Aorta (tissue), 5 donors: ENCODE measurements around the gene ALS2CL. TPM values are rescaled to one million over a fixed set of nuclear protein-coding genes. Genes with fewer than 3 reads are reported as not detected.

Source experiments
- ATAC-seq: fragments of 200-7000 bp; cut with Tn5 transposase; one replicate; pipeline ENCODE4 v1.9.1; 2022; ENCODE audit warnings: moderate library complexity; ENCODE audit not compliant: low FRiP score
- DNase-seq, 2 donors: peaks; one replicate each; pipeline ENCODE4 v3.0.0-alpha.2; 2020
- H3K27ac ChIP-seq, 2 donors: one replicate each; pipeline ENCODE4 v1.5.1; 2013; ENCODE audit warnings: low read length in 2 of 2, mild to moderate bottlenecking in 2 of 2, moderate library complexity in 2 of 2, control low read depth in 1 of 2, inconsistent platforms in 1 of 2, low read depth in 1 of 2
- H3K27me3 ChIP-seq, 2 donors: one replicate each; pipeline ENCODE4 v1.6.1; 2013; ENCODE audit warnings: control low read depth in 1 of 2, low read length in 1 of 2, mild to moderate bottlenecking in 1 of 2, moderate library complexity in 1 of 2; ENCODE audit not compliant: insufficient read depth in 2 of 2, control insufficient read depth in 1 of 2
- H3K36me3 ChIP-seq, 2 donors: one replicate each; pipeline ENCODE4 v1.6.1; 2013; ENCODE audit warnings: control low read depth in 1 of 2, low read length in 1 of 2, mild to moderate bottlenecking in 1 of 2; ENCODE audit not compliant: insufficient read depth in 2 of 2, control insufficient read depth in 1 of 2
- H3K4me1 ChIP-seq, 2 donors: one replicate each; pipeline ENCODE4 v1.6.1; 2013; ENCODE audit warnings: low read length in 2 of 2, control low read depth in 1 of 2, mild to moderate bottlenecking in 1 of 2, moderate library complexity in 1 of 2; ENCODE audit not compliant: insufficient read depth in 2 of 2, control insufficient read depth in 1 of 2
- H3K4me3 ChIP-seq, 2 donors: one replicate each; pipeline ENCODE4 v1.5.1; 2013; ENCODE audit warnings: low read length in 2 of 2, control low read depth in 1 of 2, mild to moderate bottlenecking in 1 of 2
- H3K9me3 ChIP-seq: one replicate; pipeline ENCODE4 v1.6.1; 2013; ENCODE audit warnings: mild to moderate bottlenecking, low read length; ENCODE audit not compliant: control insufficient read depth
- WGBS, 2 donors: extraction: QIAGEN DNeasy Blood & Tissue Kit; methylation state at CpG; one replicate each; pipeline ENCODE4 v1.1.7; 2013; 5-methylcytosine and 5-hydroxymethylcytosine counted together
- intact Hi-C, 2 donors: fragments of 100-400 bp; cut with DNase I; formaldehyde crosslinking; loops; one replicate each; pipeline versions ENCODE4 v1.14.2 to v1.15.0; 2022
- polyA plus RNA-seq, 2 donors: library from polyadenylated mRNA; stranded (reverse); fragments of 200-250 nt; gene quantifications; one replicate each; pipeline ENCODE4 v1.2.3, GENCODE V29; 2013
- total RNA-seq, 2 donors: library from RNA; stranded (reverse); fragmentation: NEBNext Ultra II Directional; extraction: Animal tissue kit (Norgen Biotek cat#: 25700); gene quantifications; one replicate each; pipeline ENCODE4 v1.2.1, GENCODE V29; 2021
- donor health status: healthy with polysubstance abuse.
- donor health status: Bipolar disorder and iron deficiency.
- donor health status: DM: no; HTN: no; CAD: no.
- donor health status: DM: no; HTN: no; CAD: no.
- donor health status: DM: yes; HTN: yes; CAD: no.

ALS2CL gene
- total and polyA plus RNA-seq, 4 donors, result 3.8 to 40.7 (median 24.9) TPM

DNA sequence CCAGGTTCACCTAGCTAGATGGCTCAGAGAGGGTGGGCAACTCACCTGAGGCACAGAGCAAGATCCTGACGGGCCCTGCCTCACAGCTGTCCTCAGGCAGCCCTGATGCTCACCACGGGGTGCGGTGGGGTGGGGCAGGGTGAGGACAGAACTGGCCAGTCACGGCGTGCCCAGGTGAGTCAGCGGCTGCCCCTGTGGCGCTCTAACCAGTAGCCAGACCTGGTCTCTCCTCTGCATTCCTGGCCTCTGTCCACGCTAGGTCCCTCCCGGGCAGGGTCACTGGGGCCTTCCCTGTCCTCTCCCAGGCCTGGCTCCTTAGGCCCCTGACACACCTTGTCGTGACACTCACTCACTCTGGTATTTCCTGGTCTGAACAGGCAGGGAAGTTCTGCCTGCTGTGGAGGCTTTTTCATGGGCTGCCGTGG lies 901 bp downstream of the ALS2CL start:
- no peaks in the 10 kb centered on the region for H3K36me3 ChIP-seq
- H3K4me1 ChIP-seq, result peaks cover 0 to 5% of the 10 kb centered on the region in 2 donors
- DNase-seq (peak in 1 of 2 donors; percentile 58), ATAC-seq (no peak)
- no peaks in the 10 kb centered on the region for H3K9me3 ChIP-seq
- H3K4me3 ChIP-seq, result peak overlapping the region; percentile 55 to 62
- H3K27me3 ChIP-seq, result no peaks in the 10 kb centered on the region
- intact Hi-C loops, result no loop called here
- no peak overlapping the region for H3K27ac ChIP-seq
- whole genome bisulfite sequencing, 2 donors, result 57 to 64% methylated on average over 11 of the region's 11 CpGs

DNA sequence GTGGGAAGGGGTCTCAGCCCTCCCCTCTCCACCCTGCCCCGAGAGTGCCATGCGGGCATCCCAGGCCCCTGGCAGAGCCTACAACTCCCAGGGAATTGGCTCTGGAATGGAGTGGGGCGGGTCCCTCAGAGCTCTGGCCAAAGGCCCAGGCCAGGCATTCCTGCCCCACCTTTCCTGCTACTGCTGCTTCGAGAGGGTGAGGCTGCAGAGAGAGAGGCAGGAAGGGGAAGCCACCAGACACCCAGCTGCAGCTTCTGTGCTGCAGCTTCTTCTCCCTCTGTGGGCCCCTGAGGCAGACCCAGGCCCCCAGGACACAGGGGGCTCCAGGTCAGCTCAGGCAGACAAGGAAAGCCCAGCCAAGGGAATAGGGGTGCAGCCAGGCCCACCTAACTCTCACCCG lies 2.7 kb downstream of the ALS2CL start:
- ATAC-seq (no peak), DNase-seq (no peak)
- Histone ChIP-seq H3K4me3 (no peak overlapping the region), H3K27me3 (no peaks in the 10 kb centered on the region), H3K36me3 (no peaks in the 10 kb centered on the region), H3K4me1 (no peaks in the 10 kb centered on the region), H3K9me3 (no peaks in the 10 kb centered on the region), H3K27ac (no peak overlapping the region)
- WGBS, 2 donors, result 45 to 66% methylated on average over 5 of the region's 5 CpGs
- intact Hi-C loops, result no loop called here

GRCh38 chr3:46685446-46685845 lies 8.0 kb downstream of the ALS2CL start:
- ATAC-seq, result no peak
- peaks cover 0 to 2% of the 10 kb centered on the region in 2 donors for H3K36me3 ChIP-seq
- H3K4me1 ChIP-seq, result no peaks in the 10 kb centered on the region
- WGBS, 2 donors, result 93 to 95% methylated on average over 9 of the region's 9 CpGs
- no peaks in the 10 kb centered on the region for H3K27me3 ChIP-seq
- H3K4me3 ChIP-seq, result no peak overlapping the region
- H3K9me3 ChIP-seq, result no peaks in the 10 kb centered on the region
- intact Hi-C loops, result no loop called here
- H3K27ac ChIP-seq, result no peak overlapping the region
- DNase-seq, result no peak

DNA sequence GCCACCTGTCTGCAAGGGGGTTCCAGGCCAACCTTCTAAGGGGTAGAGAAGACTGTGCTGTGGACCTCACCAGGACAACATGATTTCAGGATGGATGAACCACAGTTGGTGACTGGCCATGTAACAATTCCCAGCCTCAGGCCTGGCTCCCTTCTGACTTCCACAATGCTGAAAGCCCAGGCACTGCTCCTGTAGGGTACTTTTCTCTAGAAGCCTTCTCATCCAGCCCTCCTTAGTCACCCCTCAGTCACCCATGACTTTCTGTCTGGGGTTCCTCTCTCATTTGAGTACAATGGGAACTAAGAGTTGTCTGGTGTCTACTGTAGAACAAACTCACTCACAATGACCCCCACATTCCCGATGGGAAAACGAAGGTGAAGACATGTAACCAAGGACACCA lies 8.6 kb downstream of the ALS2CL start:
- 89 to 91% methylated on average over 2 of the region's 2 CpGs for WGBS, 2 donors
- H3K9me3 ChIP-seq, result no peaks in the 10 kb centered on the region
- H3K4me3 ChIP-seq, result no peak overlapping the region
- DNase-seq (no peak), ATAC-seq (no peak)
- peaks cover 0 to 2% of the 10 kb centered on the region in 2 donors for H3K36me3 ChIP-seq
- H3K27me3 ChIP-seq, result no peaks in the 10 kb centered on the region
- intact Hi-C loops, result no loop called here
- H3K27ac ChIP-seq, result no peak overlapping the region
- no peaks in the 10 kb centered on the region for H3K4me1 ChIP-seq

DNA sequence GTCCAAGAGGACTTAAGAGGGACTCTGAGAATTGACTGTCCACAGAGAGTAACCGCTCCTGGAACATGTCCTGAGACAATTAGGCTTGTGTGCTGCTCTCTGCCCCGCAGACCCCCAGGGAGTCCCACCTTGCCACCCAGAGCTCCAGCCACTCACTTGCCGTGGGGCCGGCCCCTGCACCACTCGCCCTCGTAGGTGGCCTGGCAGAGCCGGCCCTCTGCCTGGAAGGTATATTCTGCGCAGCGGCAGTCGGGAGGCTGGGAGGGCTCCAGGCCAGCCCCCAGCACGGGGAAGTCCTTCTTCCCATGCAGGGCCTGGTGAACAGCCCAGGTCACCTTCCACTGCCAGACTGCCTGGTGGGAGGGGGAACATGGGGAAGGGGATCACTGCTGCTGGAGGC lies 10.5 kb downstream of the ALS2CL start:
- Histone ChIP-seq H3K36me3 (peaks cover 0 to 2% of the 10 kb centered on the region in 2 donors), H3K27ac (no peak overlapping the region), H3K4me3 (no peak overlapping the region), H3K9me3 (no peaks in the 10 kb centered on the region), H3K27me3 (no peaks in the 10 kb centered on the region), H3K4me1 (no peaks in the 10 kb centered on the region)
- ATAC-seq, result no peak
- 85 to 92% methylated on average over 11 of the region's 11 CpGs for WGBS, 2 donors
- no peak for DNase-seq
- intact Hi-C loops, result no loop called here

- 82 to 84% methylated on average over 12 to 13 of the region's 13 CpGs for WGBS, 2 donors
- intact Hi-C loops, result no loop called here
- Histone ChIP-seq H3K4me1 (no peaks in the 10 kb centered on the region), H3K9me3 (no peaks in the 10 kb centered on the region), H3K36me3 (peaks cover 0 to 2% of the 10 kb centered on the region in 2 donors), H3K27ac (no peak overlapping the region), H3K4me3 (no peak overlapping the region), H3K27me3 (no peaks in the 10 kb centered on the region)
- DNase-seq (no peak), ATAC-seq (no peak)
Observed at GRCh38 chr3:46681856-46682540, 11.5 kb downstream of the ALS2CL start.

- no peak overlapping the region for H3K4me3 ChIP-seq
- peaks cover 0 to 2% of the 10 kb centered on the region in 2 donors for H3K36me3 ChIP-seq
- no peaks in the 10 kb centered on the region for H3K4me1 ChIP-seq
- ATAC-seq (no peak), DNase-seq (no peak)
- intact Hi-C loops, result no loop called here
- no peak overlapping the region for H3K27ac ChIP-seq
- H3K27me3 ChIP-seq, result no peaks in the 10 kb centered on the region
- H3K9me3 ChIP-seq, result no peaks in the 10 kb centered on the region
- 89 to 90% methylated on average over 10 of the region's 10 CpGs for WGBS, 2 donors
Observed at GRCh38 chr3:46681387-46681786, 12.1 kb downstream of the ALS2CL start.

DNA sequence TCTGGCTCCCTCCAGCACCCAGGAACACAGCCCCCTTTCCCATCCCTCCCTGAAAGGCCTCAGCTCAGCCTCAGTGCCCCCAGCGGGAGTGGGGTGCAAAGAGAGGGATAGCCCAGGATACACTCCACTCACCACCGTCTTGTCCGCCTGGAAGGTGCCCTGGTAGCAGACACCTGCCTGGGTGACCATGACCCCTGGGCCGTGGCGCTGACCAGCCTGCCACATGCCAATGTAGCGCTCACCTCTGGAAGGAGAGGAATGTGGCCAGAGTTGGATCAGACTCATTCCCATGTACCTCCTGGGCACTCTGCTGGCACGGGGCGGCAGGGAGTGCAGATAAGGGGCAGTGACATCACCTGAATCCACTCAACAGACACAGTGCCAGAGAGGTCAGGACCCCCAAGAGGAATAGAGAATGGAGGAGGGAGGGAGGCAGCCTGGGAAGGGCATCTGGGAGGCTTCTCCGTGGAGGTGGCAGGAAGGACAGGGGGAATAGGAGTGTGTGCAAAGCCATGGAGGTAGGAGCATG lies 13.1 kb downstream of the ALS2CL start:
- no peak overlapping the region for H3K27ac ChIP-seq
- no peak for ATAC-seq
- peaks cover 0 to 2% of the 10 kb centered on the region in 2 donors for H3K36me3 ChIP-seq
- intact Hi-C loops, result no loop called here
- H3K4me3 ChIP-seq, result no peak overlapping the region
- H3K27me3 ChIP-seq, result no peaks in the 10 kb centered on the region
- H3K9me3 ChIP-seq, result no peaks in the 10 kb centered on the region
- H3K4me1 ChIP-seq, result no peaks in the 10 kb centered on the region
- DNase-seq, result no peak
- 78 to 82% methylated on average over 9 of the region's 9 CpGs for WGBS, 2 donors

DNA sequence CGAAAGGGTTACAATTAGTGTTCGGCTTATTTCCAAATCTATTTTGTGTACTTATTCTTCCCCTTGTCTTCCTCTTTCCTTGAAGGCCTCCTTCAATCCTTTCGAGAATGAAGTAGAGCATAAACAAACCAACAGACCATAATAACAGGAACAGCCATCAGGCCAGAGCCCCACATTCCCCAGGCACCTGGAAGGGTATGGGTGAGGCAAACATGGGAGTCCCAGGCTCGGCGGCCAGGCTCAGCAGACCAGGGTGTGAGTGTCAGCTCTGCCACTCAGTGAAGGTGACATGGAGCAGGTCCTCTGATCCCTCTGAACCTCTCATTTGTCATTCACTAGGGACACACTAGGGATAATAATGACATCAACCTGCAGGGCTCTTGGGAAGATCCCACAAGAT lies 13.8 kb downstream of the ALS2CL start:
- H3K4me3 ChIP-seq, result no peak overlapping the region
- H3K9me3 ChIP-seq, result no peaks in the 10 kb centered on the region
- intact Hi-C loops, result no loop called here
- no peaks in the 10 kb centered on the region for H3K27me3 ChIP-seq
- no peaks in the 10 kb centered on the region for H3K4me1 ChIP-seq
- DNase-seq (no peak), ATAC-seq (no peak)
- WGBS, 2 donors, result 84 to 90% methylated on average over 5 of the region's 5 CpGs
- peaks cover 0 to 2% of the 10 kb centered on the region in 2 donors for H3K36me3 ChIP-seq
- H3K27ac ChIP-seq, result no peak overlapping the region
